Right ventricle myocardium inferior (tissue), 1 donor: Measurements from ENCODE around the gene MLPH. TPM values are rescaled to one million over a fixed set of nuclear protein-coding genes. Genes with fewer than 3 reads are reported as not detected.
A peak's percentile ranks its signal among the peaks of the same experiment; 100 is the strongest.

Experiments used
- ATAC-seq: fragments of 200-7000 bp; cut with Tn5 transposase; one replicate; pipeline ENCODE4 v1.9.1; 2020; ENCODE audit warnings: mild to moderate bottlenecking, moderate library complexity
- DNase-seq: peaks from one replicate; pipeline ENCODE4 v3.0.0; 2021; ENCODE audit errors: missing footprints
- intact Hi-C: fragments of 100-400 bp; cut with DNase I; formaldehyde crosslinking; loops from one replicate; pipeline ENCODE4 v1.11.0; 2022
- long read RNA-seq: library from polyadenylated mRNA; unstranded; transcript quantifications from one replicate; pipeline ENCODE4 v2.0.0, GENCODE V29; 2021
- total RNA-seq: library from RNA; stranded (reverse); fragmentation: NEBNext Ultra II Directional; extraction: Animal tissue kit (Norgen Biotek cat#: 25700); gene quantifications from one replicate; pipeline ENCODE4 v1.2.1, GENCODE V29; 2021
- donor health status: DM: no; HTN: yes; CAD: no; lungs with severe emphysema.

MLPH gene, protein sequence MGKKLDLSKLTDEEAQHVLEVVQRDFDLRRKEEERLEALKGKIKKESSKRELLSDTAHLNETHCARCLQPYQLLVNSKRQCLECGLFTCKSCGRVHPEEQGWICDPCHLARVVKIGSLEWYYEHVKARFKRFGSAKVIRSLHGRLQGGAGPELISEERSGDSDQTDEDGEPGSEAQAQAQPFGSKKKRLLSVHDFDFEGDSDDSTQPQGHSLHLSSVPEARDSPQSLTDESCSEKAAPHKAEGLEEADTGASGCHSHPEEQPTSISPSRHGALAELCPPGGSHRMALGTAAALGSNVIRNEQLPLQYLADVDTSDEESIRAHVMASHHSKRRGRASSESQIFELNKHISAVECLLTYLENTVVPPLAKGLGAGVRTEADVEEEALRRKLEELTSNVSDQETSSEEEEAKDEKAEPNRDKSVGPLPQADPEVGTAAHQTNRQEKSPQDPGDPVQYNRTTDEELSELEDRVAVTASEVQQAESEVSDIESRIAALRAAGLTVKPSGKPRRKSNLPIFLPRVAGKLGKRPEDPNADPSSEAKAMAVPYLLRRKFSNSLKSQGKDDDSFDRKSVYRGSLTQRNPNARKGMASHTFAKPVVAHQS
- 79.0 TPM for total RNA-seq
- long read RNA-seq, transcript MLPH-201 (16 exons, 3,823 nt) = major isoform, 24 of 64 reads
- long read RNA-seq, partial matches to known transcripts = 8 of 64 reads
- long read RNA-seq, other reads (novel, unspliced or antisense) = 27 of 64 reads

DNA sequence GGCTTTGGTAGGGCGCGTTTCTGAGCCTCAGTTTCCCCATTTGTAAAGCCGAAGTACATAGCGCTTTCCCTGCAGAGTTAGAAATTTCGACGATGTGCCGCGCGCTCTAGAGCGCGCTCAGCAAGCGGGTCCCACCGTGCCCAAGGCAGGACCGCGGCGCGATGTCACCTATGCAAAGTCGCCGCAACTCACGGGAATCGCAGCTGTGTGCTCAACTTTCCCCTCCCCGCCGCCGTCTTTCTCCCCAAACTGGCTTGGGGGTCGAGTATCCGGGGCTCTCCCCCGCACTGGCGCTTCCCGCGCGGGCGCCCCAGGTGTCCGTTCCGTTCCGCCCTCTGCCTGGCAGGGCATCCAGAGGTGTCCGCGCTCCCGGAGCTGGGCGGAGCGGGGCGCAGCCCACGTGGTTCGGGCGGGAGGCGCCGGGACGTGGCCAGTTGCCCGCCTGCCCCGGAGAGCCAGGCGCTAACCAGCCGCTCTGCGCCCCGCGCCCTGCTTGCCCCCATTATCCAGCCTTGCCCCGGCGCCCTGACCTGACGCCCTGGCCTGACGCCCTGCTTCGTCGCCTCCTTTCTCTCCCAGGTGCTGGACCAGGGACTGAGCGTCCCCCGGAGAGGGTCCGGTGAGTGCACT, at the start of gene MLPH:
Gene MLPH, plus strand, starts transcription at position 433 of the 630 bp plus-strand sequence. CDS start 6,176 bp downstream, outside the sequence.
- ATAC-seq (peak; percentile 78), DNase-seq (no peak)
- intact Hi-C loops = no loop called here

GRCh38 chr2:237437566-237437965, 49.5 kb upstream of the MLPH start:
- ATAC-seq (no peak), DNase-seq (no peak)
- intact Hi-C loops = no loop called here

GRCh38 chr2:237438080-237438940, 48.7 kb upstream of the MLPH start:
- no peak for ATAC-seq
- intact Hi-C loops = no loop called here
- no peak for DNase-seq

DNA sequence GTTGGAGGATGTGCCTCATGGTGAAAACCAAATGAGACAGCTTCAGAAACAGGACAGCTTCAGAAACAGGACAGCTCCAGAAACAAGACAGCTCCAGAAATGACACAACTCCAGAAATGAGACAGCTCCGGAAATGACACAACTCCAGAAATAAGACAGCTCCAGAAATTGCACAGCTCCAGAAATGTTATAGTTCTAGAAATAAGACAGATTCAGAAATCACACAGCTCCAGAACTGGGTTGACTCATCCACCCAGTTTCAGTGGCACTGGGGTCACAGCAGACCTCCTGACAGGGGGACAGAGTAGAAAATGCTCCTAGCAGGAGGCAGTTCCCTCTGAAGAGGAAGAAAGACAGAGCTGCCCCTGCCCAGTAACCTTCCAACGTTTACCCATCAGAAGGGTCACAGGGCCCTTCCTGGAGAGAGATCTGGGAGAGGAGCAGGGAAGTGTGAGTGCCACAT, 46.2 kb upstream of the MLPH start:
- DNase-seq (no peak), ATAC-seq (no peak)
- intact Hi-C loops = no loop called here

- intact Hi-C loops = no loop called here
- peak; percentile 39 for ATAC-seq
- DNase-seq = no peak
Observed at GRCh38 chr2:237441605-237442274, 45.3 kb upstream of the MLPH start.

DNA sequence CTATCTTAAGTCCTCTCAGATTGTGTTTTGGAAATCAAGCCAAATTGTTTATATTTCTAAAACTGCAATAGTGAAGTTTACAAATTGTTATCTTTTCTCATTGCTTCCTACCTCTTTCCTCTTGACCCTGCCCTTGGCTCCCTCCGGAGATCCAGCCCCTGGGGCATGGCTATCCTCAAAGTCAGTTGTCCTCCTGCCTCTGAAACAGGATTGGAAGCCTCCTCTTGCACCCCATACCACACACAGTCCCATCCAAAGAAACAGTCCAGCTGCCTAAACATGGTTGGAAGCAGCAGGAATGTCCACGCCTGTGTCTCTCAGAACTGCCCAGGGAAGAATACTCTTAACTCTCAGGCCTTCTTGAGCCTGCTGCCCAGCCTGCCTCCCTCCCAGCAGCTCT, 43.0 kb upstream of the MLPH start:
- DNase-seq = no peak
- ATAC-seq = no peak
- intact Hi-C loops = no loop called here

- DNase-seq (peak; percentile 67), ATAC-seq (peak; percentile 1)
- intact Hi-C loops = no loop called here
Observed at GRCh38 chr2:237445611-237446337, 41.3 kb upstream of the MLPH start.

DNA sequence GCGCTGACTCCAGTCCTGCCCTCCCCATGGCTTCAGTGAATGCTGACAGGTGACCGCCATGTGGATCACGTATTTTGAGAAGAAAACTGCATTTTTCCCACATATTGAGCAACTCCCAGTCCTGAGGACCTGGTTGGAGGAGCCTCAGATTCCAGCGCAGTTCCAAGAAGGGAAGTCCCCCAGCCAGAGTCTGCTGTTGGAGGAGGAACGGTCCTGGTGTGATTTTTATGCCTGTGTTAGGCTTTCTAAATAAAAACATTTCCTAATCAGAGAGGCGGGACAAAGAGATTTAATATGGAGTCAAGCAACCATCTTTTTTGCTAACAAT, 40.7 kb upstream of the MLPH start:
- intact Hi-C loops = no loop called here
- no peak for DNase-seq
- peak; percentile 58 for ATAC-seq

DNA sequence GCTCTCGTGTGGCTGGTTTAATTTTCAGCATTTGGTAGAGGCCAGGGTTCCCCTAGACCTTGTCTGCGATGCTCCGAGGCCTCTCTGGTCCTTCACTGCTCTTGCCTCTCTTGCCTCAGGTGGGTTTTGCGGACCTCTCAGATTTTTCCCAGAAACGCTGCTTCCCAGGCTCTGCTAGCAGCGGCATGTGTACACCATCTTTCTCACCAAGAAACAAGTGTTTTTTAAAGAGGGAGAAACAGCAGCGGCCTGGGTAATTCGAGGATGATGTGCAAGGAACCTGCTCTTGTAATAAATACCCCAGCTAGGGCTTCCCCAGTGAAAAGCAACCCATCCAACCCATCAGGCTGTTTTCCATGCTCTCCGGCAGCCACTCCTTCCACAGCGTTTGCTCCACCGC, 39.6 kb upstream of the MLPH start:
- DNase-seq = no peak
- intact Hi-C loops = no loop called here
- ATAC-seq = no peak

DNA sequence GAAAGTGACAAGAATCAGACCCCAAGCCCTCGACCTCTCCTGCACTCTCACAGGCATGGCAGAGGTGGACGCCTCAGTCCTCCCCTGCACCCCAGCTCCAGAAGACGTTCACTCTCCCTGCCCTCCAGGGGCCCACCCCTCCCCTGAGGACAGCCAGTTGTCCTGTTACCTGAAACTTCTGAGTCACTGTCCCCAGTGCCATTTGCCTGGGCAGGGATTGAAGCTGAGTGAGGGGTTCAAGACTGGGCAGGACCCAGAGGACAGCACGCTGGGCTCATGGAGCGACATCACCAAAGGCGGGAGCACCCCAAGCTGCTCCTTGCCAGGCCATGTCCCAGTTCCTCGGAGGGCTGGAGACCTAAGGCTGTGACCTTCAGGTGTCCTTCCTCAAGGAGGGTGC, 38.9 kb upstream of the MLPH start:
- intact Hi-C loops = no loop called here
- DNase-seq (no peak), ATAC-seq (no peak)

DNA sequence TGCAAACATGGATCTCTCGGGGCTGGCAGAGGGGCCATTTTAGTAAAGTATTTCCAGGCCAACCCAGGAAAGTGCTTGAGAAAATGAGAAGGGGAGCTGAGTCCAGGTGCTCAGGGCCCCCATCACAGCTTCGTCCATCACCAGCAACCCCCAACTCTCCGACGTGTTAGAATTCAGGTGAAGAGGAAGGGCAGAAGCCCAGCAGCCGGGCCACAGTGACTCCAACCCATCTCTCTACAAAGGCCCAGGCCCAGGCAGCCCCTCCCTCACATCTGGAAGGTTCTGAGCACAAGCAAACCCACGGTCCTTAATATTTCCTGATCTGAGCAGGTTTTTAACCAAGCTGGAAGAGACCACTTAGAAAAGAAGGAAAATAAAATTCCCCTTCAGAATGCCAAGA, 38.4 kb upstream of the MLPH start:
- ATAC-seq (no peak), DNase-seq (no peak)
- intact Hi-C loops = loop anchor here (1.0 kb wide), 1 partner anchor 16 kb away; no protein-coding TSS in a partner anchor

DNA sequence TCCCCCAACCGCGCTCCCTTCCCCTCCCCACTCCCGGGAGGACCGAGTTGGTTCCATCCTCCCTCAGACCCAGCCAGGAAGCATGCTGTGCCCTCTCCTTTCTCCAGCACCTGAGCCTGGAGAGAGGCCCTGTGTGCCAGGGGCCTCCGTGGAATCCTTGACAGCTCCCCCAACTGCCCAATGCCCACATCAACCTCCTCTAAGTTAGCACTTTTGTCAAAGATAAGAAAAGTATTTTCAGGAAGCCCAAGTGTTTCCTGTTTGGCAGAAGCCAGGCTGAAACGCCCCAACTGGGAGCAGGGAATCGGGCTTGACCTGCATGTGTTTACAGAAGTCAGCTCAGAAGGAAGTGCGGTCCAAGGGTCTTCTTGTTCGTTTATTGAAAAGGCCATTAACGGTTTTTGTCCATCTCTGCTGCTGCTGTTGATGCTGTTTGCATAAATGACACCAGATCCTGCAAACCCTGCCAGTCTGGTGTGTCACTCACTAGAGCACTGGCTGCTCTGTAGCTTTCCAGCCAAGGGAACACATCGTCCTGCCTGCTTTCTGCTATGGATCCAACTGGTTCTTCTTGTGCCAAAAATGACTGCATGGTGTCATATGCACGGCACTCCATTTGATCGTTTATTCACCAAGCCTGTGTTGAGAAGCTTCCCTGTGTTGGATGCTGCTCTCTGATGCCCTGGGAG, 37.7 kb upstream of the MLPH start:
- DNase-seq (peak; percentile 81), ATAC-seq (peak; percentile 82)
- intact Hi-C loops = loop anchor here (1.0 kb wide), 1 partner anchor 17 kb away; no protein-coding TSS in a partner anchor

GRCh38 chr2:237450108-237450507, 36.9 kb upstream of the MLPH start:
- intact Hi-C loops = no loop called here
- ATAC-seq (no peak), DNase-seq (no peak)

GRCh38 chr2:237450583-237450982, 36.5 kb upstream of the MLPH start:
- DNase-seq (no peak), ATAC-seq (no peak)
- intact Hi-C loops = no loop called here

GRCh38 chr2:237451643-237452469, 35.2 kb upstream of the MLPH start:
- DNase-seq (peak; percentile 68), ATAC-seq (peak; percentile 19)
- intact Hi-C loops = no loop called here

GRCh38 chr2:237452861-237453260, 34.2 kb upstream of the MLPH start:
- ATAC-seq (no peak), DNase-seq (no peak)
- intact Hi-C loops = no loop called here
